HG03095 (cell line): ENCODE results near the gene PRKACG.
"Not testable (repeated sequence)": the region's sequence is repeated elsewhere in the genome, so short reads cannot be mapped to it uniquely, and the experiment has no call there.

ENCODE experiments used
- ATAC-seq: cut with Tn5 transposase; IDR thresholded peaks from one replicate; pipeline ENCODE4 v1.9.1; 2021; ENCODE audit warnings: moderate library complexity; ENCODE audit not compliant: unreplicated experiment

The PRKACG gene

DNA sequence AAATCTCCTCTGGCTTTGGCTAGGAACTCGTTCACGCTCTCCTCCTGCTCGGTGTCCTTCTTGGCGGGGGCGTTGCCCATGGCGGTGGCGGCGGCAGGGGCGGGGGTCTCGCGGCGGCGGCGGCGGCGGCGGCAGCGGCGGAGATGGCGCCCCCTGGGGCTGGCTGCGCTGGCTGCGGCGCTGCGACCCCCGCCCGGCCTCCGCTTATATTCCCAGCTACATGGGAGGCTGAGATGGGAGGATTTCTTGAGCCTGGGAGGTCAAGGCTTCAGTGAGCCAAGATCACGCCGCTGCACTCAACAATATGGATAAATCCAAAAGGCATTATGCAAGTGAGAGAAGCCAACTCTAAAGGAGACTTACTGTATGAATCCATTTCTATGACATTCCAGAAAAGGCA lies at the start of gene PRKACG:
PRKACG (minus strand) TSS at position 101 of the 400 bp plus-strand sequence; CDS start at position 80, 21 bp downstream.
- ATAC-seq: no peak

DNA sequence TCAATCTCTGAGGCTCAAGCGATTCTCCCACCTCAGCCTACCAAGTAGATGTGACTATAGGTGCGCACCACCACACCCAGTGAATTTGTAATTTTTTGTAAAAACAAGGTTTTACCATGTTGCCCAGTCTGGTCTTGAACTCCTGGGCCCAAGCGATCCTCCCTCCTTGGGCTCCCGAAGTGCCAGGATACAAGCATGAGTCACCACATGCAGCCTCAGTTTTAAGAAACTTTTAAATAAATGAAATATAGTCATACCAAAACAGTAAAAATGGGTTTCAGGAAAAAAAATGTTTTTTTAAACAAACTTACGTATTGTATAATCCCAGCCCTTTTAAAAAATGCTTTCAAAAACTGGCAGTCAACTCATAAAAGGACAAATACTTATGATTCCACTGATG lies 48.3 kb upstream of the PRKACG start:
- ATAC-seq: no peak

DNA sequence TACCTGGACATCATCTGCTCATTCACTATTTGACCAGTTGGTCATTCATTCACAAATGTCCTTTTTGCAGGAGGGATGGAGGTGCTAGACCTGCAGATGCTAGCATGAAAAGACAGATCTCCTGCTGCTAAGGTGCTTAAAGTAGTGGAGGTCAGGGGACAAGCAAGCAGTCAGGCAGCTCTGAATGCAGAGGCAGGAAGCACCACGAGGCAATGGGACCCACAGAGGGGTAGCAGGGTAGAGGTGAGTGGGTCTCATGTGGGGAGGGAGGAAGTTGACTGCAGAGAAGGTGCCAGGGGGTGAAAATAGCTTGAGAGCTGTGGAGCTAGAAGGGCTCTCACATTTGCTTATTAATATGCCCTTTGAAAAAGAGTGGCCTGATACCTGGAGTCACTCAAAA lies 46.9 kb upstream of the PRKACG start:
- ATAC-seq: no peak

DNA sequence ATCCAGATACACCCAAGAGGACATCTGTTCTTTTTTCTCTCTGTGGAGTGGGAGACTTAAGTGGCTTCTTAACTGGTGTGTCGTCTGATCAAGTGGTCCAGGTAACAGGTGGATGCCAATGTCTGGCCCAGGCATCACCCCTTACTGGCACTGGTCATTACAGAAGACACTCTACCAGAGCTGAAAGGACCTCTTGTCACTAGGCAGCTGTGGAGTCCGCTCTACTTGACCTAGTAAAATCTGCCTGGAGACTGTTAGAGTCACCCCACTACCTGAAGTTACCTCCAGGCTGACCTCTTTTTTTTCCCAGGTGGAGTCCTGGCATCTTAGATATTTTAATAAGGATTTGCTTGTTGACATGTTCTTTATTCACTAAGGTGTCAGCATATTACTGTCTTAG lies 44.2 kb upstream of the PRKACG start:
- ATAC-seq: no peak

DNA sequence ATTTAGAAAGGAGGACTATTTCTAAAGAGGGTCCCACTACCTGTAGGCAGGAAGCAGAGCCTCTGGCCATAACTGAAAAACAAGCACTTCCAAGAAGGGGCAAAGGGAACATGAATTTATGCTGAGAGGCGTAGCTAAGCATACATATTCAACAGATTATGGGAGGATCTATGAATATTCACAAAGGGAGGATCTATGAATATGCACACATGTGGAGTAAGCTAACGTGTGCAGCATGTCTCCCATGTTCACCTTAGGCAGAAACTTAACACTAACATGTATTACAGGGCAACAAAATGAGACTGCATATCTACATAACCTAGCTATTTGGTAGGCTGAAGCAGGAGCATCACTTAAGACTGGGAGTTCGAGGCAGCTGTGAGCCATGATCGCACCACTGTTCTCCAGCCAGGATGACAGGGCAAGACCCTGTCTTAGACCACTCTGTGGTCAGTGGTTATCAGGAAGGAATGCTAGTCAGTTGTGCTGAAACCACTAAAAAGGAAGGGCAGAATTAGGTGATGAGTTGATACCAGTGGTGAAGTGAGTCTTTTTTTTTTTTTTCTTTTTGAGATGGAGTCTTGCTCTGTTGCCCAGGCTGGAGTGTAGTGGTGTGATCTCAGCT lies 42.4 kb upstream of the PRKACG start:
- no peak for ATAC-seq

DNA sequence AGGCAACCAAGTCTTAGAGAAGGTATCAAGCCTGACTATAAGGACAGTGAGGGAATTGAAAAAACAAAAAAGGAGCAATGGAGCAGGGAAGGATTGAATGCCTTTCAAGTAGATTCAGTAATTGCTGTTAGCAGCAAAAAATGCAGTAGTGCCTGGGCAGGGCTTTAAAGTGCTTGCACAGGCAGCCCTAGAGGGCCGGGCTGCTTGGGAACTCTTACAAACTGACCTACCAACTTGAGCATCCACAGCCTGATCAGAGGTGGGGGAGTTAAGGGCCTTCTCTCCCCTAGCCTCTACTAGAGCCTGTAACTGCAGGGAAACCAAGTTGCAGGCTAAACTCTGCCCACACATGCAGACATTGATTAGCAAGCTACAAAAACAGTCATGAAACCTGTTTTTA lies 41.1 kb upstream of the PRKACG start:
- ATAC-seq: no peak

DNA sequence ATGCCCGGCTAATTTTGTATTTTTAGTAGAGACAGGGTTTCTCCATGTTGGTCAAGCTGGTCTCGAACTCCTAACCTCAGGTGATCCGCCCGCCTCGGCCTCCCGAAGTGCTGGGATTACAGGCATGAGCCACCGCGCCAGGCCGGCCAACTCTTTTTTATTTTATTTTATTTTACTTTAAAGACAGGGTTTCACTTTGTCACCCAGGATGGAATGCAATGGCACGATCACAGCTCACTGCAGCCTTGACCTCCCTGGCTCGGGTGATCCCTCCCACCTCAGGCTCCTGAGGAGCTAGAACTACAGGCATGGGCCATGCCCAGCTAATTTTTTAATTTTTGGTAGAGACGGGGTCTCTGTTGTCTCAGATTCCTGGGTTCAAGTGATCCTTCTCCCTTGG lies 37.0 kb upstream of the PRKACG start:
- not testable (repeated sequence) for ATAC-seq

DNA sequence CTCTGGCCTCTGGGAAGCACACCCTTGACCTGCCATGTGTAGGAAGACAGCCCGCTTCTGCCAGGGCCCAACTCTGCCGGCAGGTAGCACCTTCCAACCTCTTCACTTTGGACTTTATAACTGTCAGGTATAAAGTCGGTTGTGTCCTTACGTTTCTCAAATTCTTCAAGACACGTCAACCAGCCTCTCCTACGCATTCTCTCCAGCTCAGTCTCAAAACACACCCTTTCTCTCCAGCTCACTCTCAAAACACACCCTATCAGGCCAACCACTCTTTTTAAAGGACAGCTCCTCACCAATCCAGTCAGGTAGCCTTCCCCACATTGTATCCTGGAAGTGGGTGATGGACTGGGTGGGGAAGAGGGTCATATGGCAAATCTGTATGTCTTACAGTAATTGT lies 35.2 kb upstream of the PRKACG start:
- no peak for ATAC-seq

DNA sequence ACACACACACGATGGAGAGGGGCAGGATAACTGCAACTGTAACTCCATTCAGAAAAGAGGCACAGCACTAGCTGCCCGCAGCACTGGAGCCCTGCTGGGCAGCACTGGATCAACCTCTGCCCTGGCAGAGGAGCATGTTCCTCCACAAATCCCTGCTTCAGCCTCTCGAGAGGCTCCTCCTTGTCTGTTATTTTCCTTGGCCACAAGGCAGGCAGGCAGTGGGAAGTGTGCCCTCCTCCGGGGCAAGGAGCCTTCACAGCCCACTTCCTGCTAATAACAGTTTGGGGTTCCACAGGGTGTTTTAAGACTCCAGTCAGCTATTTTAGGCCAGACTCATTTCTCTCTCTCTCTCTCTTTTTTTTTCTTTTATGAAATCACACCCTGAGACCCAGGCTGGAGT lies 33.5 kb upstream of the PRKACG start:
- ATAC-seq: no peak

DNA sequence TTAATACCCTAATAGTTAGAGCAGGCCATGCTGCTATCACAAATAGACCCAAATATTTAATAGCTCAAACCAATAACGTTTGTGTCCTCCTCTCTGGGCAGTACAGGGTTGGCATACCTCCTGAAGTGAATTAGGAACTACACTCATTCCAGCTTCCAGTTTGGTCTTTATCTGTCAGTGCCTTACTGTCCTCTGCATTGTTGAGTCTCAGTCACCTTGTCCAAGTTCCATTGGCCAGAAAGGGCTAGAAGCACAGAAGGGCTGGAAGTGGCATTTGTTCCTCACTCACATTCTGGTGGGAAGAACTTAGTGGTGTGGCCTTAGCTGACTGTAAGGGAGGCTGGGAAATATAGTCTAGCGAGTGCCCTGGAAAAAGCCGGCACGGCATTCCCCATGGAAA lies 32.8 kb upstream of the PRKACG start:
- ATAC-seq: no peak

DNA sequence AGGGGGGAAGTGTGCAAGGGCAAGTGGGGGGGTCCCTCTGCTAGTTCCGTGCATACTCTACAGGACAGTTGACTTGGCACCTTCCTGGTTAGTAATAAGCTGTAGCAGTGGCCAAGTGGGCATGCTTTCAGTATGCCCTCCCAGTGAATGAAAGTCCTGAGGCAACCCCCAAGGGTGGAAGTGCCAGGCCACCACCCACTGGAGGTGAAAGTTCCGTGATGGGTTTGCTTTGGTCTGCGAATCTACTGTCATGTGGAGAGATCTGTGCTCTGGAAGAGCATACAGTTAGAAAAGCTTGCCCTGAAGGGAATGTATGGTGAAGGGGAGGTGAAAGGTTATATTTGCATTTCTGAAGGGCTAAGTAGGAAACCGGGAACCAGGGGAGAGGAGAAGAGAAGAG lies 31.9 kb upstream of the PRKACG start:
- ATAC-seq: no peak

DNA sequence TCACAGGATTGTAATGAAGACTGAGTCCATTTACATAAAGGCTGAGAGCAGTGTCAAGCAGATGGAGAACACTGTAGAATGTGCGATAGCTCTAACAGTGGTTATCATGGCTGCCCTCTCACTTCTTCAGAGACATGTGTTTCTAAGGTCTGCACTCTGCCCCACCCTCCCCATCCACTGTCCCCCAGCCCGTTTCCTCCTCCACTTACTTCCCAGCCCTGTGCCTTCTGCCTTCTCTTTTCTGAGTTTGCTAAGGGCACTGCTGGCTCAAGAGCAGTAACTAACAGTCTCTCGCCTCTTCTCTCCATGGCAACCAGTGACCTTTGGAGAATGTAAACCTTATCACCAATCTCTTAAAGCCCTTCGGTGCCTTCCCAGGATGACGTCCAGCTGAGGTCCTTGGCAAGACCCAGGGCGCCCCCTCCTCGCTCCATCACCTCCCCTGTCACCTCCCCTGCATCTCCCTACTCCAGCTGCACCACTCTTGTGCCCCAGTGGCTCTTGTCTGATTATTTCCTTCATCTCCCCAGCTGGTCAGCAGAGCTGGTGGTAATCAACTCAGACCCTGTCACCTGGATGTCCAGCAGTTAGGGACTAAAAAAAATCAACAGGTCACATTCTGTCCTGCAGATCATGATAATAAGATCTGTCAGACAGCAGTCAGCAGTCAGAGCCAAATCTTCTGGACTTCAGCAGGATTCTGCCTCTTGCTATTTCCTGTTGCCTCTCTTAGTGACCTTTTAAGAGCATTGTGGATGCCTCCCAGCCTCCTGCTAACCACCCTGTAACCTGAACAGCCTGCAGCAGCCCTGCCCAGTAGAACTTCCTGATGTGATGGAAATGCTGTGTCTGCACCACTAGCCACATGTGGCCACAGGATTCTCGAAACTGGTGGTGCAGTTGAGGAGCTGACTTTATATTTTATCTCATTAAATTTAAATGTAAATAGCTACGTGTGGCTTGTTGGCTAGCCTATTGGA lies 30.6 kb upstream of the PRKACG start:
- ATAC-seq: no peak

DNA sequence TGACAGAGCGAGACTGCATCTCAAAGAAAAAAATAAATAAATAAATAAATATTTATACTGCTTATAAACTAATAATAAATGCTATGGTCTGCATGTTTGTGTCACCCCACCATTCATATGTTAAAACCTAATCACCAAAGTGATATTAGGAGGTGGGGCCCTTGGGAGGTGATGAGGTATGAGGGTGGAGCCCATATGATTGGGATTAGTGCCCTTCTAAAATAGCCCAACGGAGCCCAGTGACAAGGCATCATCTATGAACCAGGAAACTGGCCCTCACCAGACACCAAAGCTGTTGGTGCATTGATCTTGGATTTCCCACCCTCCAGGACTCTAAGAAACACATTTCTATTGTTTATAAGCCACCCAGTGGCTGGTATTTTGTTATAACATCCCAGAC lies 26.7 kb upstream of the PRKACG start:
- ATAC-seq: no peak

DNA sequence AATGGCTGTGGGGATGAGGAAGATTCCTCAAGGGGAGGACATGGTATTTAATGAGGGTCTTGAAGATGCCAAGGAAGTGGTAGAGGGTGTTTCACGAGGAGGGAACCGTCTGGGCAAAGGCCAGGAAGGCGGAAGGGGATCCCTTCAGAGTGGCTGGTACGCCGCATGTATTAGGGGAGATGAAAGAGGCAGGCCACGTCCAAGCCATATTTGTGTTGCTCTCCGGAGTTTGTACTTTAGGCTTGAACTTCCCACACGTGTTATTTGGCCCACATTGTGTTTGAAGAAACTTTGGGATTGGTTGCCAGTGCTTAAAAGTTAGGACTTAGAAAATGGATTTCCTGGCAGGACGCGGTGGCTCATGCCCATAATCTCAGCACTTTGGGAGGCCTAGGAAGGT lies 22.9 kb upstream of the PRKACG start:
- no peak for ATAC-seq

DNA sequence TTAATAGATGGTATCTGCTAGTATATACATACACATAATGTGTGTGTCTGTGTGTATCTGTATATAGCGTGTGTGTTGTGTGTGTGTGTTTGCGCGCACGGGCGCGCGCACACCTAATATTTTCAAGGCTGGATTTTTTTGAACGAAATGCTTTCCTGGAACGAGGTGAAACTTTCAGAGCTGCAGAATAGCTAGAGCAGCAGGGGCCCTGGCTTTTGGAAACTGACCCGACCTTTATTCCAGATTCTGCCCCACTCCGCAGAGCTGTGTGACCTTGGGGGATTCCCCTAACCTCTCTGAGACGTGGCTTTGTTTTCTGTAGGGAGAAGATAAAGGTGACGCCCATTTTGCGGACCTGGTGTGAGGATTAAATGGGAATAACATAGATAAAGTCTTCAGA lies 22.4 kb upstream of the PRKACG start:
- ATAC-seq: peak; percentile 31

DNA sequence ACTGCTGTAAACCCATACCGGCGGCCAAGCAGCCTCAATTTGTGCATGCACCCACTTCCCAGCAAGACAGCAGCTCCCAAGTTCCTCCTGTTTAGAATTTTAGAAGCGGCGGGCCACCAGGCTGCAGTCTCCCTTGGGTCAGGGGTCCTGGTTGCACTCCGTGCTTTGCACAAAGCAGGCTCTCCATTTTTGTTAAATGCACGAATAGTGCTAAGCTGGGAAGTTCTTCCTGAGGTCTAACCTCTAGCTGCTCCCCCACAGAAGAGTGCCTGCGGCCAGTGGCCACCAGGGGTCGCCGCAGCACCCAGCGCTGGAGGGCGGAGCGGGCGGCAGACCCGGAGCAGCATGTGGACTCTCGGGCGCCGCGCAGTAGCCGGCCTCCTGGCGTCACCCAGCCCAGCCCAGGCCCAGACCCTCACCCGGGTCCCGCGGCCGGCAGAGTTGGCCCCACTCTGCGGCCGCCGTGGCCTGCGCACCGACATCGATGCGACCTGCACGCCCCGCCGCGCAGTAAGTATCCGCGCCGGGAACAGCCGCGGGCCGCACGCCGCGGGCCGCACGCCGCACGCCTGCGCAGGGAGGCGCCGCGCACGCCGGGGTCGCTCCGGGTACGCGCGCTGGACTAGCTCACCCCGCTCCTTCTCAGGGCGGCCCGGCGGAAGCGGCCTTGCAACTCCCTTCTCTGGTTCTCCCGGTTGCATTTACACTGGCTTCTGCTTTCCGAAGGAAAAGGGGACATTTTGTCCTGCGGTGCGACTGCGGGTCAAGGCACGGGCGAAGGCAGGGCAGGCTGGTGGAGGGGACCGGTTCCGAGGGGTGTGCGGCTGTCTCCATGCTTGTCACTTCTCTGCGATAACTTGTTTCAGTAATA lies 21.8 kb upstream of the PRKACG start, which contains the start of gene FXN:
FXN (plus strand) TSS at position 315 of the 871 bp plus-strand sequence; CDS start at position 346, 31 bp downstream.
- peak; percentile 88 for ATAC-seq

DNA sequence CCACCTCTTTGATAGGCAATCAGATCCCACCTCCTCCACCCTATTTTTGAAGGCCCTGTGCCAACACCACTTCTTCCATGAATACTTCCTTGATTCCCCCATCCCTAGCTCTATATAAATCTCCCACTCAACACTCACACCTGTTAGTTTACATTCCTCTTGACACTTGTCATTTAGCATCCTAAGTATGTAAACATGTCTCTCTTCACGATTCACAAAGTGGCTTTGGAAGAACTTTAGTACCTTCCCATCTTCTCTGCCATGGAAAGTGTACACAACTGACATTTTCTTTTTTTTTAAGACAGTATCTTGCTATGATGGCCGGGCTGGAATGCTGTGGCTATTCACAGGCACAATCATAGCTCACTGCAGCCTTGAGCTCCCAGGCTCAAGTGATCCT lies 20.2 kb upstream of the PRKACG start:
- ATAC-seq: no peak

DNA sequence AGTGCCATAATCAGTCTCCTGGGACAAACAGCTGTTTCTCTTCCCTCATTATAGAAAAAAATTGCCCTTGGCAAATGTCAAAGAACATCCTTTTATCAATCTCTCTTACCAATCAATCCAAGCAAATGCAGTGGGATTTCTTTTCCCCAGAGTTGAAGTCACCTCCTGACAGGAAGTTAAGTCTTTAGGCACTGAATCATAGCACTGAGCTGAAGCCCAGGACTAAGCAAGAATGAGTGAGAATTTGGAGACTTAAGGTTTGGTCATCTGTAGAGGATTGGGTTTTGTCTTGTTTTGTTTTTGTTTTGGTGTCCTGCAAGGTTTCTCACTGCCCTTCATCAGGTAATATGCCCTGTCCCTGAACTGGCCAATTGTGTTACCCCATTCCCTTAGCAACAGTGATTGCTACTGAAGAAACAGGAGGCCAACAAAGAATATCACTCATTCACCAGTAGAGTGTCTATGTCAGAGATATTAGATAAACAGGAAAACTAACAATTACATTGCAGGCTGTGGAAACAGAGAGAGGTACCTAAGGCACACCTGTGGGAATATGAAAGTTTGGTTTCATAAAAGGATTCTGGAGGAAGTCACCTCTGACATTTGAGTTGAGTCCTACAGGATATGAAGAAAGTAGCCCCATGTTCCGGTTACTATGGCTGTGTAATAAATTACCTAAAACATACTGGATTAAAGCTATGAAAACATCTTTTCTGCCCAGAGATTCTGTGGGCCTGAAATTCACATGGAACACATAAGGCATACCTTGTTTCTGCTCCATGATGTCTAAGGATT lies 17.1 kb upstream of the PRKACG start:
- ATAC-seq: no peak

DNA sequence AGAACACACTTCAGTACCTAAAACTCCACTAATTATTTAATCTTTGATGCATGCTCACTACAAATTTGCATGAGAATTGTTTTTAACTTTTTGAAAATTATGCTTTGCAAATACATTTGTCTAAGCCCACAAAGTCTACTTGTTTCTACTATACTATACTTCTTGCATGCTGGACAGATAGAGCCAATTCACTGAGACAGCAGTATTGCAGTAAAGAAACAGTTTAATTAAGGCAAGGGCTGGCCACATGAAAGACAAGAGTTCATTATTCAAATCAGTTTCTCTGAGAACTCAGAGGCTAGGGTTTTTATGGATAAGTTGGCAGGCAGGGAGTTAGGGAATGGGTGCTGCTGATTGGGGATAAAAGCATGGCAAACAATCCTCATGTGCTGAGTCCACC lies 15.6 kb upstream of the PRKACG start:
- ATAC-seq: no peak

DNA sequence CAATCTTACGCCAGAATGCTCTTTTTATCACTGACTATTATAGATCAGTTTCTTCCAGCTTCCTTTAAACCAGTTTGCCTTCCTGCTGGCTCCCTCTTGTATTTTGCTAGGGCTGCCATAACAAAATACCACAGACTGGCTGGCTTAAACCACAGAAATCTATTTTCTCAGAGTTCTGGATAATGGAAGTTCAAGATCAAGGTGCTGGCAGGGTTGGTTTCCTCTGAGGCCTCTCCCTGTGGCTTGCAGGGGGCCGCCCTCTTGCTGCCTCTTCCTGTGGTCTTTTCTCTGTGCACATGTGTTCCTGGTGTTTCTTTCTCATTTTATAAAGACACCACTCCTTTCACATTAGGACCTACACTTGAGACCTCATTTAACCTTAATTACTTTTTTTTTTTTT lies 14.8 kb upstream of the PRKACG start:
- ATAC-seq: no peak
